GM12878 (cell line): ENCODE results near the gene PRCC. TPM values are rescaled to one million over a fixed set of nuclear protein-coding genes. Genes with fewer than 3 reads are reported as not detected.
A peak's percentile ranks its signal among the peaks of the same experiment; 100 is the strongest.

Experiments used
- BCL11A ChIP-seq: IDR thresholded peaks from 2 replicates; pipeline ENCODE4 v1.6.1; 2011; ENCODE audit warnings: low read depth, low read length
- CBFB ChIP-seq: IDR thresholded peaks from 2 replicates; pipeline ENCODE4 v1.6.1; 2016; ENCODE audit warnings: antibody characterized with exemption, low read depth
- CHD2 ChIP-seq: IDR thresholded peaks from 2 replicates; pipeline ENCODE4 v1.6.1; 2011; ENCODE audit warnings: low read depth, low read length, improper control_type of control experiment, borderline replicate concordance
- EGR1 ChIP-seq, 2 experiments: IDR thresholded peaks; 1 replicate in 1 of 2; 2 replicates in 1 of 2; pipeline ENCODE4 v1.6.1; 2011 to 2012; ENCODE audit warnings: low read depth in 2 of 2, low read length in 2 of 2, borderline replicate concordance in 1 of 2, mild to moderate bottlenecking in 1 of 2, moderate library complexity in 1 of 2
- ESRRA ChIP-seq: IDR thresholded peaks from 2 replicates; pipeline ENCODE4 v1.6.1; 2012; ENCODE audit warnings: mild to moderate bottlenecking, low read length, improper control_type of control experiment
- ETV6 ChIP-seq, 2 experiments: fragments of 450-650 bp in 1 of 2; IDR thresholded peaks in 1 of 2; conservative IDR thresholded peaks in 1 of 2; 2 replicates each; pipeline ENCODE4 v1.6.1; 2014; ENCODE audit warnings: antibody characterized with exemption in 1 of 2, borderline replicate concordance in 1 of 2, low read depth in 1 of 2, mild to moderate bottlenecking in 1 of 2, moderate library complexity in 1 of 2
- EZH2 ChIP-seq: IDR thresholded peaks from 2 replicates; pipeline ENCODE4 v1.6.1; 2012; ENCODE audit warnings: low read depth, mild to moderate bottlenecking, control low read depth, inconsistent platforms, low read length, borderline replicate concordance; ENCODE audit not compliant: control insufficient read depth
- FOS ChIP-seq: IDR thresholded peaks from 3 replicates; pipeline ENCODE4 v1.6.1; 2011; ENCODE audit warnings: borderline replicate concordance; ENCODE audit not compliant: insufficient read length; ENCODE audit errors: extremely low read depth
- HDAC6 ChIP-seq: fragments of 200-600 bp; sonication (generic); IDR thresholded peaks from one replicate; pipeline ENCODE4 v1.8.0; 2017; ENCODE audit warnings: antibody characterized with exemption; ENCODE audit not compliant: unreplicated experiment
- HDGF ChIP-seq: fragments of 450-650 bp; IDR thresholded peaks from 2 replicates; pipeline ENCODE4 v1.6.1; 2016; ENCODE audit warnings: antibody characterized with exemption
- MEF2B ChIP-seq: fragments of 450-650 bp; IDR thresholded peaks from 2 replicates; pipeline ENCODE4 v1.6.1; 2018; ENCODE audit warnings: mild to moderate bottlenecking, moderate library complexity; ENCODE audit not compliant: partially characterized antibody, poor library complexity, severe bottlenecking
- PAX5 ChIP-seq: IDR thresholded peaks from 2 replicates; pipeline ENCODE4 v1.6.1; 2011; ENCODE audit warnings: low read depth, low read length, borderline replicate concordance
- RB1 ChIP-seq: fragments of 450-650 bp; formaldehyde crosslinking; IDR thresholded peaks from 2 replicates; pipeline ENCODE4 v1.6.1; 2017; ENCODE audit warnings: mild to moderate bottlenecking, borderline replicate concordance
- RELA ChIP-seq: fragments of 450-650 bp; IDR thresholded peaks from 2 replicates; pipeline ENCODE4 v1.8.0; 2014; ENCODE audit warnings: borderline replicate concordance; ENCODE audit not compliant: partially characterized antibody
- SREBF1 ChIP-seq: IDR thresholded peaks from 2 replicates; pipeline ENCODE4 v1.6.1; 2012; ENCODE audit warnings: mild to moderate bottlenecking, low read length
- STAT3 ChIP-seq: IDR thresholded peaks from 2 replicates; pipeline ENCODE4 v1.6.1; 2011; ENCODE audit warnings: low read depth, low read length, improper control_type of control experiment
- SUZ12 ChIP-seq: fragments of 200-600 bp; sonication (generic); IDR thresholded peaks from one replicate; pipeline ENCODE4 v1.6.1; 2018; ENCODE audit warnings: antibody characterized with exemption, mild to moderate bottlenecking; ENCODE audit not compliant: unreplicated experiment
- WRNIP1 ChIP-seq: IDR thresholded peaks from 2 replicates; pipeline ENCODE4 v1.6.1; 2011; ENCODE audit warnings: low read depth, low read length, improper control_type of control experiment, borderline replicate concordance
- YY1 ChIP-seq: IDR thresholded peaks from 2 replicates; pipeline ENCODE4 v1.6.1; 2011; ENCODE audit warnings: low read depth, mild to moderate bottlenecking, low read length
- ZZZ3 ChIP-seq: IDR thresholded peaks from 2 replicates; pipeline ENCODE4 v1.6.1; 2011; ENCODE audit warnings: low read depth; ENCODE audit not compliant: control insufficient read depth, insufficient read length
- polyA plus RNA-seq, 11 experiments: library from polyadenylated mRNA; depleted of rRNA in 4 of 11; unstranded in 6 of 11; stranded (reverse) in 5 of 11; fragments of >200 nt; fragmentation: Nextera tagmentation in 4 of 11; fragmentation: Illumina TruSeq in 1 of 11; extraction: Ambion mirVana in 4 of 11; extraction: Trizol in 1 of 11; gene quantifications; 1 replicate in 1 of 11; 2 replicates in 10 of 11; pipeline versions ENCODE4 v1.2.1 to v1.2.3, GENCODE V29; 2011 to 2016; ENCODE audit warnings: inconsistent platforms in 2 of 11, missing spikeins in 2 of 11, low read depth in 1 of 11
- total RNA-seq, 4 experiments: library from RNA; depleted of rRNA in 3 of 4; stranded (reverse); fragments of >200 nt in 3 of 4; fragmentation: Illumina TruSeq in 1 of 4; extraction: Trizol in 1 of 4; gene quantifications; 2 replicates each; pipeline versions ENCODE4 v1.2.1 to v1.2.3, GENCODE V29; 2013 to 2021
- TF ChIP-seq, protein P1 (sequence below): IDR thresholded peaks from 2 replicates; pipeline ENCODE4 v1.6.1; 2011; ENCODE audit warnings: borderline replicate concordance, low read depth, mild to moderate bottlenecking, moderate library complexity, low read length; ENCODE audit not compliant: insufficient read depth, poor library complexity, severe bottlenecking
- TF ChIP-seq, protein P2 (sequence below): IDR thresholded peaks from 2 replicates; pipeline ENCODE4 v1.6.1; 2012; ENCODE audit warnings: low read depth, low read length, improper control_type of control experiment
- TF ChIP-seq, protein P3 (sequence below): fragments of 450-650 bp; IDR thresholded peaks from 2 replicates; pipeline ENCODE4 v1.6.1; 2017; ENCODE audit warnings: low read depth, mild to moderate bottlenecking, moderate library complexity
- TF ChIP-seq, protein P4 (sequence below), 3 experiments: IDR thresholded peaks in 2 of 3; conservative IDR thresholded peaks in 1 of 3; 2 replicates each; pipeline ENCODE4 v1.5.1; 2011; ENCODE audit warnings: low read depth in 3 of 3, low read length in 3 of 3, mild to moderate bottlenecking in 3 of 3, control low read depth in 2 of 3, moderate library complexity in 2 of 3, inconsistent platforms in 1 of 3, mixed read lengths in 1 of 3; ENCODE audit not compliant: control insufficient read depth in 2 of 3, insufficient read depth in 1 of 3; ENCODE audit errors: extremely low read depth in 1 of 3

Gene PRCC
- total and polyA plus RNA-seq, 10 of the 15 experiments (the other 5 are each of a cell fraction or from before 2014, with no cell fraction given): 23.8 to 132 (median 63.1) TPM

DNA sequence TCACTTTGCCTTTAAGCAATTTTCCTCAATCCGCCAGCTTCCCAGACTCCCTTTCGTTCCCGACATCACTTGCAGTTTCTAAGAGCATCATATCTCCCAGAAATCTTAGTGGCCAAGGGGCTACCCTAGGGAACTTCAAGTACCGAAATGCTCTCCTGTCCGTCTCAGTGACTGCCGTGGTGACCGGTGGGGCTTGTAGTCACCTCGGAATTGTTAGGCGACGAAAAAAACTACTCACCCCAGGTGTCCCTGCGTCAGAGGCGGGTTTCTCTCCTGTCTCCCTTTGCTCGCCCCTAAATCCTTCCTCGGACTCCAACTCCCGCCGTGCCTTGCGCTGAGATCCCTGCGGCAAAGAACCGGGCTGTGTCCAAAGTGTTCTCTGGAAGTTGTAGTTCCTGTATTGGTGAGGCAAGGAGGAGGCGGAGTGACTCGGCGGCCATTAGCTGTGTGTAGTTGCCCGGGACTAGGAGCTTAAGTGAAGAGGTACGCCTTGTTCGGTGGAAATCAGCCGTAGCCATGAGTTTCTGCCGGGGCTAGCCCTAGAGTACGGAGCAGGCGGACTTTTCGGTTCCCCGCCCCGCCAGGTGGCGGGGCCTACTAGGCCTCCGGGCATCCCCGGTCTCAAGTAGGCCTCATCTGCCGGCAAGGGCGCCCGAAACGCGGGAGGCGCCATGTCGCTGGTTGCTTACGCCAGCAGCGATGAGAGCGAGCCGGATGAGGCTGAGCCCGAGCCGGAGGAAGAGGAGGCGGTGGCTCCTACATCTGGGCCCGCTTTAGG lies at the start of gene PRCC (continued):
- TF ChIP-seq ZZZ3 (no peak), ETV6 (conservative IDR thresholded peaks at IDR 0.05 in 1 of 2, IDR thresholded peaks at IDR 0.05 in 1 of 2; ENCODE audit: borderline replicate concordance in 1 of 2, low read depth in 1 of 2) (0 out of 4 replicates have a peak, but pooled peaks of 1 of the 2 experiments have one; percentile 11), BCL11A (no peak), MEF2B (no peak), PAX5 (no peak), FOS (no peak), SREBF1 (peak; percentile 93), YY1 (peak; percentile 99), RB1 (peak; percentile 50; the same call in 1 of the 2 replicates), WRNIP1 (0 out of 2 replicates have a peak, but pooled peaks have one; percentile 76), STAT3 (no peak; the same call in 1 of the 2 replicates), ESRRA (peak; percentile 71), CBFB (no peak), CHD2 (peak; percentile 94), EGR1 (IDR thresholded peaks at IDR 0.05; ENCODE audit: borderline replicate concordance in 1 of 2, low read depth in 2 of 2, low read length in 2 of 2) (peak in 1 of 2 experiments; percentile 5; a peak in 1 of 3 replicates), HDAC6 (no peak), EZH2 (no peak), RELA (no peak), HDGF (no peak; the same call in 1 of the 2 replicates), SUZ12 (peak; percentile 64)
- TF ChIP-seq, protein P1, sequence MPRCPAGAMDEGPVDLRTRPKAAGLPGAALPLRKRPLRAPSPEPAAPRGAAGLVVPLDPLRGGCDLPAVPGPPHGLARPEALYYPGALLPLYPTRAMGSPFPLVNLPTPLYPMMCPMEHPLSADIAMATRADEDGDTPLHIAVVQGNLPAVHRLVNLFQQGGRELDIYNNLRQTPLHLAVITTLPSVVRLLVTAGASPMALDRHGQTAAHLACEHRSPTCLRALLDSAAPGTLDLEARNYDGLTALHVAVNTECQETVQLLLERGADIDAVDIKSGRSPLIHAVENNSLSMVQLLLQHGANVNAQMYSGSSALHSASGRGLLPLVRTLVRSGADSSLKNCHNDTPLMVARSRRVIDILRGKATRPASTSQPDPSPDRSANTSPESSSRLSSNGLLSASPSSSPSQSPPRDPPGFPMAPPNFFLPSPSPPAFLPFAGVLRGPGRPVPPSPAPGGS: no peak
- TF ChIP-seq, protein P2, sequence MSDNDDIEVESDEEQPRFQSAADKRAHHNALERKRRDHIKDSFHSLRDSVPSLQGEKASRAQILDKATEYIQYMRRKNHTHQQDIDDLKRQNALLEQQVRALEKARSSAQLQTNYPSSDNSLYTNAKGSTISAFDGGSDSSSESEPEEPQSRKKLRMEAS: no peak; the same call in 1 of the 2 replicates
- TF ChIP-seq, protein P3, sequence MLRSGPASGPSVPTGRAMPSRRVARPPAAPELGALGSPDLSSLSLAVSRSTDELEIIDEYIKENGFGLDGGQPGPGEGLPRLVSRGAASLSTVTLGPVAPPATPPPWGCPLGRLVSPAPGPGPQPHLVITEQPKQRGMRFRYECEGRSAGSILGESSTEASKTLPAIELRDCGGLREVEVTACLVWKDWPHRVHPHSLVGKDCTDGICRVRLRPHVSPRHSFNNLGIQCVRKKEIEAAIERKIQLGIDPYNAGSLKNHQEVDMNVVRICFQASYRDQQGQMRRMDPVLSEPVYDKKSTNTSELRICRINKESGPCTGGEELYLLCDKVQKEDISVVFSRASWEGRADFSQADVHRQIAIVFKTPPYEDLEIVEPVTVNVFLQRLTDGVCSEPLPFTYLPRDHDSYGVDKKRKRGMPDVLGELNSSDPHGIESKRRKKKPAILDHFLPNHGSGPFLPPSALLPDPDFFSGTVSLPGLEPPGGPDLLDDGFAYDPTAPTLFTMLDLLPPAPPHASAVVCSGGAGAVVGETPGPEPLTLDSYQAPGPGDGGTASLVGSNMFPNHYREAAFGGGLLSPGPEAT: peak; percentile 94
- TF ChIP-seq, protein P4, sequence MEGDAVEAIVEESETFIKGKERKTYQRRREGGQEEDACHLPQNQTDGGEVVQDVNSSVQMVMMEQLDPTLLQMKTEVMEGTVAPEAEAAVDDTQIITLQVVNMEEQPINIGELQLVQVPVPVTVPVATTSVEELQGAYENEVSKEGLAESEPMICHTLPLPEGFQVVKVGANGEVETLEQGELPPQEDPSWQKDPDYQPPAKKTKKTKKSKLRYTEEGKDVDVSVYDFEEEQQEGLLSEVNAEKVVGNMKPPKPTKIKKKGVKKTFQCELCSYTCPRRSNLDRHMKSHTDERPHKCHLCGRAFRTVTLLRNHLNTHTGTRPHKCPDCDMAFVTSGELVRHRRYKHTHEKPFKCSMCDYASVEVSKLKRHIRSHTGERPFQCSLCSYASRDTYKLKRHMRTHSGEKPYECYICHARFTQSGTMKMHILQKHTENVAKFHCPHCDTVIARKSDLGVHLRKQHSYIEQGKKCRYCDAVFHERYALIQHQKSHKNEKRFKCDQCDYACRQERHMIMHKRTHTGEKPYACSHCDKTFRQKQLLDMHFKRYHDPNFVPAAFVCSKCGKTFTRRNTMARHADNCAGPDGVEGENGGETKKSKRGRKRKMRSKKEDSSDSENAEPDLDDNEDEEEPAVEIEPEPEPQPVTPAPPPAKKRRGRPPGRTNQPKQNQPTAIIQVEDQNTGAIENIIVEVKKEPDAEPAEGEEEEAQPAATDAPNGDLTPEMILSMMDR (IDR thresholded peaks at IDR 0.05 in 2 of 3, conservative IDR thresholded peaks at IDR 0.05 in 1 of 3; ENCODE audit: control insufficient read depth in 2 of 3, extremely low read depth in 1 of 3, insufficient read depth in 1 of 3, low read depth in 3 of 3, low read length in 3 of 3): no peak
